GM21717 (cell line): ENCODE data around the gene MTARC1.
A peak's percentile ranks its signal among the peaks of the same experiment; 100 is the strongest.

Experiments
- ATAC-seq: cut with Tn5 transposase; IDR thresholded peaks from one replicate; pipeline ENCODE4 v1.9.1; 2021; ENCODE audit warnings: mild to moderate bottlenecking, moderate library complexity; ENCODE audit not compliant: unreplicated experiment

The MTARC1 gene

DNA sequence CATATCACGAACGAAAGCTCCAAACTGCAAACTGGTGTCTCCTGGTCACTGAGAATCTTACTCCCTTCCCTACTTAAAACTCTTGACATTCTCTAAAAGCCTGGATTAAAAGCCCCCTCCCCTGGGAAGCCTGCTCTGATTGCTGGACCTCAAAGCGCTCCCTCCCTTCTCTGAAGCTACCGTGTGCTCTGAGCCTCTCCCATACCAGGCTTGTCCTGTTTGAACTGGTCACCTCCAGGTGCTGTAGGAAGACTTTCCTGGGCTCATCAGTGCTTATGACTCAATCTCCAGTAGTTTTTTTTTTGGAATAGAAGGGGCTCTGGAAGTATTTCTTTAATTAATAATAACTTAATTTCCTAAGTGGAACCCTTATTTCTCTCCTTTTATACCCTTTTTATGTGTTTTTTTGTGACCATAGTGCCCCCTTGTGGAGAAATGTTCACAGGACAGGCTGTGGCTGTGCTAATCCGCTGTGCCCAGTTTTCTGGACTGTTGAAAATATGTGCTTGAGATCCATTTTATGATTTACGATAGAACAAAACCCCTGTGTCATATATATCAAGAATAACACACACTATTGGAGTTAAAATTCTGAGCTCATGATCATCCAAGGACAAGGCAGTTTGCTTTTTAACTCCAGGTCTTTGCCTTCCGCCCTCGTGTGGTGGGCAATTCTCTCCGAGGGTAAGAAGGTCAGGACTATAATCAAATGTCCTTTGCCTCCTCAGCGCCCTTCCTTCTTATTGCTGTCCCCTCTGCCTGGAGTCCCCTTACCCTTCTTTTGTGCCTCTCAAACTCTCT lies 16.9 kb downstream of the MTARC1 start:
- no peak for ATAC-seq

GRCh38 chr1:220804202-220804586 lies 17.5 kb downstream of the MTARC1 start:
- ATAC-seq, result no peak

- no peak for ATAC-seq
These were observed 19.7 kb downstream of the MTARC1 start for GRCh38 chr1:220806408-220806807.

GRCh38 chr1:220807726-220808125 lies 21.0 kb downstream of the MTARC1 start:
- ATAC-seq, result no peak

DNA sequence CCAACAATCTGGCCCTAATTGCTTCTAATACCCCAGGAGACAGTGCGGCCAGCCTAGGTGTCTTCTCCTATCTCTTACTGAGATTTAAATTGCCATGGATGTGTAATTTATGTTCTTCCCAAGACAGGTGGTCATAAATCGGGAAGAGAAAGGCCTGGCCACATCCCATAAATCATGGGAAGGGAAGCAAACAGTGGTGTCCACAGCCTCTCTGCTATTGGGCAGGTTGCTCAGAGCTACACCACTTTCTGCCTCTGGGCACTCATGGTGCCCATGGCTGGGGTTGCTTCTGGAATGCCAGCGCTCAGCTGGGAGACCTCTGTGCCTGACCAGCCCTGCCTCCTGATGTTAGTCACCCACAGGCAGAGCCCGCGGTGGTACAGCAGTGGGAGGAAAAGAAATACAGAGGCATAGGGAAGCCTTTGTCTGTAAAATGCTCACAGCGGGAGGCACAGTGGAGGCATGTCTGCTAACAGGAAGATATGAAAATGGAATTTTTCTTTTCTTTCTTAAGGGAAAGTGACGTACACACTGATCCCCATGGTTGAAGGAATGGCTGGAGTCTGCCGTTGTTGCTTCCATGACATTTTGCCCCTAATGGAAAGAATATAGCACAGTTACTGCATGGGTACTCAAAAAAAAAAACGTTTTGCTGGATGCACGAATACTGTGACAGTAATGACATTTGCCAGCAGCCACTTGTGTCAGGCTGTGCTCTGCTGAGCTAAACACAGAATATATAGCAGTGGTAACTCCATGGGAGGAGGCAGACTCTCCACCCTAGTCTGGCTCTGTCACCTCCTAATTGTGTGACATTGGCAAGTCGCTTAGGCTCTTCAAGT lies 21.9 kb downstream of the MTARC1 start:
- ATAC-seq, result no peak

- no peak for ATAC-seq
These were observed 22.5 kb downstream of the MTARC1 start for GRCh38 chr1:220809187-220809550.

- ATAC-seq, result no peak
These were observed 23.0 kb downstream of the MTARC1 start for GRCh38 chr1:220809704-220810103.

- peak; percentile 85 for ATAC-seq
These were observed 23.5 kb downstream of the MTARC1 start for GRCh38 chr1:220810179-220810653.

- ATAC-seq, result no peak
These were observed 24.2 kb downstream of the MTARC1 start for GRCh38 chr1:220810963-220811362.

DNA sequence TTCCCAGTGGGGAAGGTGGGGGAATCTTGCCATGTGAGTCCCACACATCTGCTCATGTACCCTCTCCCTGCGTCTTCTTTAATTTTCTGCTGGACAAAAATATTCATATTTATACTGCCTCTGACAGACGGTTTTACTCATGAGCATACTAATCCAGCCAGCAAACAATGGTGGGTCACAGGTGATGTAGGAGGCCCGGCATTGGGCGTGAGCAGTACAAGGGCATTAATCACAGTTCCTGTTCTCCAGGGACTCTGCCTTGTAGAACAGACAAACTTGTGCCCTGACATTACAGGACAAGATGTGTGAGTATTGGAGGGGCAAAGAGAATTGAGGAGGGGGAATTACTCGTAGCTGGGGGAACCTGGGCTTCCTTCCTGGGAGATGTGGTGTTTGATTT lies 25.0 kb downstream of the MTARC1 start:
- no peak for ATAC-seq

GRCh38 chr1:220812308-220812707 lies 25.6 kb downstream of the MTARC1 start:
- ATAC-seq, result no peak

DNA sequence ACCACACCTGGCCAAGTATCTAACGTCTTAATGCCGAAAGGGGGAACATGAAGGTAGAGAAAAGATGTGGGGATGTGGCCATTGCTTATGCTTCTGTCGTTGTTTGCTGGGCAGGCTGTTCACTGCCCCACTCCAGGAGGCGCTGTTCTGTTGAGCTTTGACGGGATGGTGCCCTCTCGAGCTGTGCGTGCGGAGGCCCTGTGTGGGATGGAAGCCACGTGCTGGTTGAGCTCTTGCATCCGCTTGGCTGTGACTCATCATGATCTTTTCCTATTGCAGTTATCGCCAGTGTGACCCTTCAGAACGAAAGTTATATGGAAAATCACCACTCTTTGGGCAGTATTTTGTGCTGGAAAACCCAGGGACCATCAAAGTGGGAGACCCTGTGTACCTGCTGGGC lies 26.3 kb downstream of the MTARC1 start:
- no peak for ATAC-seq

GRCh38 chr1:220815409-220815808 lies 28.7 kb downstream of the MTARC1 start:
- ATAC-seq, result no peak

DNA sequence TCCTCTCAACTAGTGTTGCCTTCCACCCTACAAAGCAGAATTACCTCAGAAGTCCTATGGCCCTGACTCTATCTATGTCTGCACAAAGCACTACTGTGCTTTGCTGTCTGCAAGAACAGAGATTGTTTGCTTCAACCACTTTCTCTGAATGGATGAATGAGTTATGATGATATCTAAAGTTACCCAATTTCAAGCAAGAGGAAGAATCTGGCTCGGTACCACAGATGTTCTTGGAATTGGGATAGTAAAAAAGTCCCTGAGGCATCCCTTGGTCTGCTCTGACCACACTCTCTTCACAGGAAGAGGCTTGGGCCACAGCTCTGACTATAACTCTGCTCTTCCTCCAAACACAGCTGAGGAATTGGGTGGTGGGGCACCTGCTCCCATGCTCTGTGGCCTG lies 31.2 kb downstream of the MTARC1 start:
- ATAC-seq, result no peak

DNA sequence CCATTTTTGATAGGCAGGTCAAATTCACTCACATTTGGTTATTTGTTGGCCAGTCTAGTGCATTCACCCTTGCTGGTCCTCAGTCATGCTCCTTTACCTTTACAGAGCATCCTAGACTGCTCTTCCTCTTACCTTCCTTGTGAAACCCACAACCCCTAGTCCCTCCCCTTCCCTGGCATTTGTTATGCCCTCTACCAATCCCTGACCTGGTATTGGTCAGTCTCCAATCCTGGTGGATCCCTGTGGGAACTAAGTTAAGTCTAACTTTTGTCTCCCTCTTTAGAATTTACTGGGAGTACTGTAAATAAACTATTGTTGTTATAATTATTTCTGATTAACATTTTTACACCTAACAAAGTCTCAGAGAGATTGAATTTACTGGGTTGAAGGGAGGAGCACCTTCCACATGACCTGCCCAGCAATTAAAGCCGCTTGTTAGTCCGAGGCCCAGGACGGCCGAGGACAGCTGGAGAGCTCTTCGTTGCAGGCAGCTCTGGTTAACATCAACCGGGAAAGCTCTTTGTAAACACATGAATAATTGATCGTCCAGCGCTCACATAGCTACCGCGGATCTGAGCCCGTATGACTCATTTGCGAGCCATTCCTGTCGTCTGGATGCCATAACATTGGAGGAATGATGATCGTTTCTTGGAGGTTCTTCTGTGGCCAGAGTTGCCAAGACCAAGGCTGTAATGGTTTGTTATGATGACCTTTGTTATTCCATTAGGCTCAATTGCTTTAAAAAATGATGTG lies 31.9 kb downstream of the MTARC1 start:
- no peak for ATAC-seq

DNA sequence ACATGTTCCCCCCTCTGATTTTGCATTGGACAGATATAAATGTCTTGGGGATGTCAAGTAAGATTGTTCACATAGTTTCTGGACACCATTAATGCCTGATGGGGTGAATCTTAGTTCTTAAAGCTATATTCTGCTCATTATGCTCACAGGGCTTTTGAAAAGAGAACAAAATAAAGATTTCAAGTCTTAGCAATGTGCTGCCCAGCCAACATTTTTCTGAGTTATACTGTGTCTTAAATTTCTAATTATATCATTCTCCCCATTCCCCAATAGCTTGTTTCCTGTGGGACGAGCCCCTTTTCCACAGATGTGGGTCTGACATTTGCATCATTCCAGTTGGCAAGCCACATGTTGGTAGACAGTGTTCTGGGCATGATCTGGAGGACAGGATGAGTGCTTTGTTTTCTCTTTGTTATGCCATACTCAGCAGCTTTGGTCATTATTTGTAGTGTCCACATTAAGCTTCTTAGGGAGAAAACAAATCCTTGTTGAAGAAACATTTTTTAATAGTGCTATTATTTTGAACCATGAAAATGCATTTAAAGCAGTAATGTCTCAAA lies 32.8 kb downstream of the MTARC1 start:
- no peak for ATAC-seq

DNA sequence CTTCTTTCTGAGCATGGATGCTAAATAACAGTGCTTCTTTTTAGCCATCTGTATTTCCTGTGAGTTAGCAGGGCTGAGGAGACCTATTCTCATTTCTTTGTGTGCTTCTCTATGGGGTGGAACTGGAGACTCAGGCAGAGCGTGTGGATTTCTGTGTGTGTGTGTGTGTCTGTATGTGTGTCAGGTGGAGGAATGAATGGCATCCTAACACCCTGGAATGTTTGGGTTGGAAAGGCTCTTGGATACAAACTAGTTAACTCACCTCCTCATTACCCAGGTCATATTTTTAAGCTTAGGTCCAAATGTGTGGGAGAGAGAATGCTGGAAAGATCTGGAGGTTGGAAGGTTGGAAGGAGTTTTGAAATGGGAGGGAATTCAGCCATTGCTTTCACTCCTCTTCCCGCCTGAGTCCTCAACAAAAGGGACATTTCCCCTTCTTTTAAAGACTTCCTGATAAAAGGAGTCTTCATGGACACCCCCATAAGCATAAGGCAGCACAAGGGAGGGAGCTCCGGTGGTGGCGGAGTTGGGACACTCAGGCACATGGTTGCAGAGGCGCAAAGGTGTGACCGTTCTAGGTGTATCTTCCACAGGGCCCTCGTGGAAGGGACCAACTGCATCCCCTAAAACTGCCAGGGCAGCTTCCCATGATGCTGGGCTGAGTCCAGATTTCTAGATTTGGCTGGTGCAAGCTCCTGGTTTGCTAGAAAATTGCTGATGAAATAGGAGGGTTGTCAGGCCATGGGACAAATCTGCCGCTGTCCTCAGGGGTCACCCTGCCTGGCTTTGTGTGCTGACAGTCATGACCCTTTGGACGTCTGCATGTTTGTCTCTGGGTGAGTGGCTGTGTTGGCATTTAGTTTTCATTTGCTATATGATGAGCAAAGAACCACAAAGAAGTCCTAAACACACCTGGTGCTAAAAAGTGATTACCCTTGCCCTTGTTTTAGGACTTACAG lies 37.6 kb downstream of the MTARC1 start:
- no peak for ATAC-seq

GRCh38 chr1:220825819-220826551 lies 39.3 kb downstream of the MTARC1 start:
- ATAC-seq, result no peak

DNA sequence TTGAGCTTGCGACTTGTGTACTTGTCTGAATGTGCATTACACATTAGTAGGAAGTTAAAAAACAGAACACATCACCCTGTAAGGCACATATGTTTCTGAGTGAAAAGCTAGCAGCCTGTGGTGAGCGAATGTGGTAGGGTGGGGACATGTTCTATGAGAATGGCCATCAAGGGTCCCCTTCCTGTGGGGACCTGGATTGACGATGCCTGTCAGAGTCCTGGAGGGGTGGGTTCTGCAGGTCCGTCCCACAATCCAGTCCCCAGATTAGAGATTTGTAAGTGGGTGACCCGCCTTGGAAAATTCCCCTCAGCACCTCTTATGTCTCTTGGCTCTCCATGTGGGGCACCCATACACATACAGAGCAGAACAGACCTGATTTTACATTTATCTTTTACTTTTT lies 40.0 kb downstream of the MTARC1 start:
- ATAC-seq, result no peak
